ENCODE measurements around the gene ZNF853.
"Not testable (repeated sequence)": the region's sequence is repeated elsewhere in the genome, so short reads cannot be mapped to it uniquely, and the experiment has no call there.

DNA sequence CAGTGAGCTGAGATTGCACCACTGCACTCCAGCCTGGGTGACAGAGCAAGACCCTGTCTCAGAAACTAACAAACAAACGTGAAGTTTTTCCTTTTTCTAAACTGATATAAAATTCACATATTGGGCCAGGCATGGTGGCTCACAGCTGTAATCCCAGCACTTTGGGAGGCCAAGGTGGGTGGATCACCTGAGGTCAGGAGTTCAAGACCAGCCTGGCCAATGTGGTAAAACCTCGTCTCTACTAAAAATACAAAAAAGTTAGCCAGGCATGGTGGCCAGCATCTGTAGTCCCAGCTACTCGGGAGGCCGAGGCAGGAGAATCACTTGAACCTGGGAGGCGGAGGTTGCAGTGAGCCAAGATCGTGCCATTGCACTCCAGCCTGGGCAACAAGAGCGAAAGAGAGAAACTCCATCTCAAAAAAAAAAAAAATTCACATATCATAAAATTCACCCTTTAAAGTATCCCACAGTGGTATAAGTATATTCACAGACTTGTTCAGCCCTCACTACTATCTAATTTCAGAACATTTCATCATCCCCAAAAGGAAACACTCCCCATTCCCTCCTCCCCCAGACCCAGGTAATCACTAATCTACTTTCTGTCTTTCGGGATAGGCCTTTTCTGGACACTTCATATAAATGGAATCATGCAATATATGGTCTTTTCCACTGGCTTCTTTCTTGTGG is 29.5 kb upstream of the ZNF853 start:
- TF ChIP-seq, protein P1, sequence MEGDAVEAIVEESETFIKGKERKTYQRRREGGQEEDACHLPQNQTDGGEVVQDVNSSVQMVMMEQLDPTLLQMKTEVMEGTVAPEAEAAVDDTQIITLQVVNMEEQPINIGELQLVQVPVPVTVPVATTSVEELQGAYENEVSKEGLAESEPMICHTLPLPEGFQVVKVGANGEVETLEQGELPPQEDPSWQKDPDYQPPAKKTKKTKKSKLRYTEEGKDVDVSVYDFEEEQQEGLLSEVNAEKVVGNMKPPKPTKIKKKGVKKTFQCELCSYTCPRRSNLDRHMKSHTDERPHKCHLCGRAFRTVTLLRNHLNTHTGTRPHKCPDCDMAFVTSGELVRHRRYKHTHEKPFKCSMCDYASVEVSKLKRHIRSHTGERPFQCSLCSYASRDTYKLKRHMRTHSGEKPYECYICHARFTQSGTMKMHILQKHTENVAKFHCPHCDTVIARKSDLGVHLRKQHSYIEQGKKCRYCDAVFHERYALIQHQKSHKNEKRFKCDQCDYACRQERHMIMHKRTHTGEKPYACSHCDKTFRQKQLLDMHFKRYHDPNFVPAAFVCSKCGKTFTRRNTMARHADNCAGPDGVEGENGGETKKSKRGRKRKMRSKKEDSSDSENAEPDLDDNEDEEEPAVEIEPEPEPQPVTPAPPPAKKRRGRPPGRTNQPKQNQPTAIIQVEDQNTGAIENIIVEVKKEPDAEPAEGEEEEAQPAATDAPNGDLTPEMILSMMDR (IDR thresholded peaks at IDR 0.05), result not testable (repeated sequence)
- TF ChIP-seq POLR2A (IDR thresholded peaks at IDR 0.05), result not testable (repeated sequence)
